H1 (cell line): ENCODE results near the gene CFAP54. TPM values are rescaled to one million over a fixed set of nuclear protein-coding genes. Genes with fewer than 3 reads are reported as not detected.

Experiments
- CTCF ChIA-PET: fragments of 300-600 bp; sonication (Branson Sonifier 250); formaldehyde crosslinking; loops from one replicate; lab custom pipeline; 2021; ENCODE audit not compliant: partially characterized antibody; lab: Charles Lee
- POLR2A ChIA-PET: fragments of 300-600 bp; sonication (Branson Sonifier 250); formaldehyde crosslinking; loops from one replicate; lab custom pipeline; 2021; ENCODE audit warnings: inconsistent platforms; ENCODE audit not compliant: partially characterized antibody; lab: Charles Lee
- DNase-seq, 2 experiments: peaks; one replicate each; pipeline versions ENCODE4 v3.0.0 to v3.0.0-alpha.2; 2010 to 2022; ENCODE audit warnings: low spot score in 2 of 2, low read depth in 1 of 2, mixed read lengths in 1 of 2
- FAIRE-seq: peaks from 2 replicates; lab custom pipeline; 2011; peaks lifted over from hg19 to GRCh38; lab: Jason Lieb, UNC
- H2AFZ ChIP-seq: 2 replicates; pipeline ENCODE4 v1.8.1; 2012; ENCODE audit warnings: low read length, inconsistent platforms
- H2AK5ac ChIP-seq: 2 replicates; pipeline ENCODE4 v1.6.1; 2013; ENCODE audit warnings: low read depth, low read length
- H2BK120ac ChIP-seq: replicated peaks from 2 replicates; pipeline ENCODE3; 2013; ENCODE audit warnings: low read depth, low read length, inconsistent platforms
- H2BK12ac ChIP-seq: 2 replicates; pipeline ENCODE4 v1.6.1; 2013; ENCODE audit warnings: low read depth, low read length
- H2BK15ac ChIP-seq: 2 replicates; pipeline ENCODE4 v1.6.1; 2013; ENCODE audit warnings: low read length
- H2BK20ac ChIP-seq: 2 replicates; pipeline ENCODE4 v1.6.1; 2013; ENCODE audit warnings: low read length
- H2BK5ac ChIP-seq: 2 replicates; pipeline ENCODE4 v1.6.1; 2013; ENCODE audit warnings: low read depth, low read length
- H3K14ac ChIP-seq: 2 replicates; pipeline ENCODE4 v1.6.1; 2013; ENCODE audit warnings: inconsistent platforms; ENCODE audit not compliant: insufficient read length
- H3K18ac ChIP-seq: 2 replicates; pipeline ENCODE4 v1.6.1; 2013; ENCODE audit warnings: low read length; ENCODE audit errors: extremely low read depth
- H3K23ac ChIP-seq: 2 replicates; pipeline ENCODE4 v1.6.1; 2013; ENCODE audit warnings: inconsistent platforms; ENCODE audit not compliant: insufficient read length
- H3K23me2 ChIP-seq: 2 replicates; pipeline ENCODE4 v1.6.1; 2013; ENCODE audit warnings: low read depth, low read length
- H3K27ac ChIP-seq: 2 replicates; pipeline ENCODE4 v1.6.1; 2011; ENCODE audit warnings: low read depth, low read length, inconsistent platforms
- H3K27me3 ChIP-seq, 4 experiments: replicated peaks in 1 of 4; 1 replicate in 1 of 4; 2 replicates in 3 of 4; pipeline versions ENCODE4 v1.6.1 to v1.8.1; 2011 to 2013; ENCODE audit warnings: low read length in 3 of 4, mild to moderate bottlenecking in 3 of 4, inconsistent platforms in 2 of 4, mixed read lengths in 2 of 4, moderate library complexity in 1 of 4; ENCODE audit not compliant: control insufficient read depth in 3 of 4, insufficient read depth in 3 of 4; ENCODE audit errors: extremely low read depth in 1 of 4
- H3K36me3 ChIP-seq, 4 experiments: 2 replicates each; pipeline versions ENCODE4 v1.6.1 to v1.8.1; 2011 to 2013; ENCODE audit warnings: mild to moderate bottlenecking in 4 of 4, low read length in 3 of 4, moderate library complexity in 2 of 4, control low read depth in 1 of 4, inconsistent platforms in 1 of 4; ENCODE audit not compliant: insufficient read depth in 4 of 4, control insufficient read depth in 2 of 4
- H3K4ac ChIP-seq: replicated peaks from 2 replicates; pipeline ENCODE3; 2013; ENCODE audit warnings: low read length, low read depth, mixed read lengths, inconsistent platforms; ENCODE audit not compliant: insufficient read length
- H3K4me1 ChIP-seq, 4 experiments: replicated peaks in 1 of 4; 1 replicate in 1 of 4; 2 replicates in 3 of 4; pipeline versions ENCODE4 v1.6.1 to v1.8.1; 2011 to 2013; ENCODE audit warnings: low read length in 3 of 4, inconsistent platforms in 2 of 4, mixed read lengths in 1 of 4; ENCODE audit not compliant: insufficient read depth in 4 of 4, control insufficient read depth in 3 of 4
- H3K4me2 ChIP-seq, 2 experiments: 2 replicates each; pipeline versions ENCODE4 v1.6.1 to v1.8.1; 2011 to 2013; ENCODE audit warnings: low read depth in 2 of 2, low read length in 2 of 2, control low read depth in 1 of 2, inconsistent platforms in 1 of 2, mild to moderate bottlenecking in 1 of 2; ENCODE audit not compliant: insufficient read depth in 1 of 2
- H3K4me3 ChIP-seq, 4 experiments: fragments of 200-600, 300-600 bp in 1 of 4; sonication (generic), shearing (Covaris generic), sonication (Bioruptor Twin) in 1 of 4; 2 replicates each; pipeline versions ENCODE4 v1.5.1 to v1.8.1; 2011 to 2016; ENCODE audit warnings: low read length in 4 of 4, low read depth in 3 of 4, control low read depth in 2 of 4, inconsistent platforms in 2 of 4, mild to moderate bottlenecking in 2 of 4, mixed read lengths in 1 of 4, moderate library complexity in 1 of 4; ENCODE audit not compliant: insufficient read depth in 2 of 4; ENCODE audit errors: extremely low read depth in 1 of 4
- H3K56ac ChIP-seq: replicated peaks from 2 replicates; pipeline ENCODE3; 2013; ENCODE audit warnings: low read depth, mild to moderate bottlenecking, mixed read lengths, low read length, inconsistent platforms; ENCODE audit not compliant: insufficient read length
- H3K79me1 ChIP-seq: 2 replicates; pipeline ENCODE4 v1.6.1; 2013; ENCODE audit warnings: low read depth, low read length, control low read depth
- H3K79me2 ChIP-seq, 2 experiments: 2 replicates each; pipeline versions ENCODE4 v1.6.1 to v1.8.1; 2012 to 2013; ENCODE audit warnings: low read length in 2 of 2, mild to moderate bottlenecking in 2 of 2, inconsistent platforms in 1 of 2; ENCODE audit not compliant: insufficient read depth in 2 of 2, control insufficient read depth in 1 of 2
- H3K9ac ChIP-seq, 4 experiments: replicated peaks in 1 of 4; 1 replicate in 1 of 4; 2 replicates in 3 of 4; pipeline versions ENCODE4 v1.6.1 to v1.8.1; 2011 to 2013; ENCODE audit warnings: low read depth in 3 of 4, low read length in 3 of 4, control low read depth in 2 of 4, mild to moderate bottlenecking in 2 of 4, moderate library complexity in 2 of 4, inconsistent platforms in 1 of 4; ENCODE audit errors: extremely low read depth in 1 of 4
- H3K9me3 ChIP-seq, 2 experiments: 2 replicates each; pipeline versions ENCODE4 v1.6.1 to v1.8.1; 2012 to 2013; ENCODE audit warnings: mild to moderate bottlenecking in 2 of 2, moderate library complexity in 2 of 2, control low read depth in 1 of 2, inconsistent platforms in 1 of 2, low read depth in 1 of 2, low read length in 1 of 2, mixed read lengths in 1 of 2; ENCODE audit not compliant: insufficient read depth in 2 of 2
- H4K20me1 ChIP-seq, 2 experiments: replicated peaks in 1 of 2; 2 replicates each; pipeline versions ENCODE3 to v1.8.1; 2011 to 2013; ENCODE audit warnings: inconsistent platforms in 2 of 2, low read length in 2 of 2, mild to moderate bottlenecking in 1 of 2; ENCODE audit not compliant: insufficient read depth in 2 of 2, control insufficient read depth in 1 of 2
- H4K5ac ChIP-seq: 2 replicates; pipeline ENCODE4 v1.6.1; 2013; ENCODE audit warnings: low read length, low read depth, mixed read lengths, inconsistent platforms; ENCODE audit not compliant: insufficient read length
- H4K8ac ChIP-seq: 2 replicates; pipeline ENCODE4 v1.8.0; 2013; ENCODE audit warnings: mild to moderate bottlenecking, moderate library complexity, low read length, inconsistent platforms; ENCODE audit not compliant: insufficient read depth; ENCODE audit errors: extremely low read depth
- H4K91ac ChIP-seq: replicated peaks from 2 replicates; pipeline ENCODE3; 2013; ENCODE audit warnings: low read length, mixed read lengths, inconsistent platforms; ENCODE audit not compliant: insufficient read length
- BRCA1 ChIP-seq: IDR thresholded peaks from 2 replicates; pipeline ENCODE4 v1.6.1; 2012; ENCODE audit warnings: low read depth, low read length, improper control_type of control experiment
- CBX5 ChIP-seq: fragments of 300-800, 300-1000 bp; sonication (generic); IDR thresholded peaks from 2 replicates; pipeline ENCODE4 v1.7.1; 2016; ENCODE audit warnings: antibody characterized with exemption, low read length, low read depth
- CHD1 ChIP-seq: IDR thresholded peaks from 2 replicates; pipeline ENCODE4 v1.6.1; 2012; ENCODE audit warnings: low read depth, low read length, improper control_type of control experiment
- CHD2 ChIP-seq: IDR thresholded peaks from 2 replicates; pipeline ENCODE4 v1.6.1; 2012; ENCODE audit warnings: low read length, improper control_type of control experiment
- GTF2F1 ChIP-seq: IDR thresholded peaks from 2 replicates; pipeline ENCODE4 v1.6.1; 2012; ENCODE audit warnings: low read depth, low read length, improper control_type of control experiment, borderline replicate concordance
- HDAC6 ChIP-seq: IDR thresholded peaks from one replicate; pipeline ENCODE4 v1.7.1; 2012; ENCODE audit warnings: low read depth, mild to moderate bottlenecking, inconsistent platforms, low read length, moderate library complexity
- MAFK ChIP-seq: IDR thresholded peaks from 2 replicates; pipeline ENCODE4 v1.6.1; 2012; ENCODE audit warnings: low read depth, mild to moderate bottlenecking, improper control_type of control experiment, low read length
- SP1 ChIP-seq: IDR thresholded peaks from 2 replicates; pipeline ENCODE4 v1.6.1; 2011; ENCODE audit warnings: low read depth, low read length
- YY1 ChIP-seq: IDR thresholded peaks from 2 replicates; pipeline ENCODE4 v1.6.1; 2011; ENCODE audit warnings: low read depth, mild to moderate bottlenecking, low read length
- polyA plus RNA-seq, 7 experiments: library from polyadenylated mRNA; depleted of rRNA in 3 of 7; stranded (reverse) in 5 of 7; unstranded in 2 of 7; fragments of >200 nt in 5 of 7; fragments of 200-250 nt in 2 of 7; gene quantifications; 1 replicate in 5 of 7; 2 replicates in 1 of 7; 4 replicates in 1 of 7; pipeline versions ENCODE4 v1.2.1 to v1.2.3, GENCODE V29; 2011 to 2013; ENCODE audit warnings: missing spikeins in 2 of 7, mixed read lengths in 2 of 7
- total RNA-seq: library from RNA; stranded (reverse); fragmentation: NEBNext Ultra II Directional; extraction: Animal tissue kit (Norgen Biotek cat#: 25700); gene quantifications from 2 replicates; pipeline ENCODE4 v1.2.1, GENCODE V29; 2021

Gene CFAP54
- total and polyA plus RNA-seq, 2 of the 8 experiments (the other 6 are each of a cell fraction or from before 2014, with no cell fraction given) = 0.17 to 0.33 TPM

DNA sequence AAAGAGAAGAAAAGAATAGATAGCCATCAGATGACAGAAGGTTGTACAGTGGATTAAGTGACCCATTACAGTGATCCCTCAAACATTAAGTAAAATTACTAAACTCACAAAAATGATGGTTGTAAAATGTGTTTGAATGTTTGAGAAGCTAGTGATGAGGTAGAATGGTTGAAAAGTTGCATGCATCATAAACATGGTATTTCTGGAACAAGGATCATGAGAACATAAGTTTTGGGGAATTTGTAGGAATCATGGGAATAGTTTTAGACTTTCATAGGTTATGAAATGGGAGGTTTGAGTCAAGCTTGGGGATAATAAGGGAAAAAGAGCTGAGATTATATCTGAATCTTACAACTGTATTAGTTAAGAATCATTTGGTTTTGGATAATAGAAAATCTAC is 383.6 kb downstream of the CFAP54 start:
- Histone ChIP-seq H3K27me3 (no peaks in the 10 kb centered on the region), H2BK5ac (no peak overlapping the region), H2BK12ac (no peak overlapping the region), H3K23ac (no peak overlapping the region), H3K9me3 (no peaks in the 10 kb centered on the region), H3K4me1 (no peaks in the 10 kb centered on the region), H3K9ac (no peak overlapping the region), H3K4me3 (no peak overlapping the region), H3K4ac (no peak overlapping the region), H3K14ac (no peak overlapping the region), H4K20me1 (no peaks in the 10 kb centered on the region), H3K79me2 (no peaks in the 10 kb centered on the region), H3K27ac (no peak overlapping the region), H4K8ac (no peak overlapping the region), H3K18ac (no peak overlapping the region), H2BK120ac (no peak overlapping the region), H3K4me2 (no peak overlapping the region), H2BK15ac (no peak overlapping the region), H4K91ac (no peak overlapping the region), H2AFZ (no peak overlapping the region), H3K23me2 (no peaks in the 10 kb centered on the region), H4K5ac (no peak overlapping the region), H3K79me1 (no peaks in the 10 kb centered on the region), H3K56ac (no peak overlapping the region), H2AK5ac (no peak overlapping the region), H2BK20ac (no peak overlapping the region), H3K36me3 (no peaks in the 10 kb centered on the region)
- no peak for DNase-seq
- ChIA-PET POLR2A (no interaction called here), CTCF (interaction anchor here (0.7 to 1.4 kb wide), 2 partner anchors 11 to 26 kb away, joined by 3 read pairs; no protein-coding TSS in a partner anchor)
- no peak for FAIRE-seq
- no peak for TF ChIP-seq HDAC6
- TF ChIP-seq BRCA1 = no peak
- TF ChIP-seq MAFK = no peak
- TF ChIP-seq CHD2 = no peak
- no peak for TF ChIP-seq YY1
- TF ChIP-seq CHD1 = no peak
- no peak for TF ChIP-seq CBX5
- TF ChIP-seq SP1 = no peak
- TF ChIP-seq GTF2F1 = no peak
